Epithelial cell of esophagus (primary cell): Measurements from ENCODE around the gene MAN2B1.
"Not testable (repeated sequence)": the region's sequence is repeated elsewhere in the genome, so short reads cannot be mapped to it uniquely, and the experiment has no call there.

Experiments
- DNase-seq: peaks from one replicate; pipeline ENCODE4 v3.0.0; 2010; ENCODE audit warnings: low read depth
- H3K4me3 ChIP-seq: 2 replicates; pipeline ENCODE4 v1.5.1; 2011; ENCODE audit warnings: mild to moderate bottlenecking, low read length, control low read depth
- CTCF ChIP-seq: IDR thresholded peaks from 2 replicates; pipeline ENCODE4 v1.5.1; 2011; ENCODE audit warnings: low read depth, mild to moderate bottlenecking, low read length, control low read depth, inconsistent platforms; ENCODE audit not compliant: insufficient read depth; ENCODE audit errors: missing control alignments

Gene MAN2B1

GRCh38 chr19:12687496-12688196, 21.1 kb upstream of the MAN2B1 start, which contains the start of gene GNG14:
TSS of gene GNG14 (plus strand) at chr19:12687998. CDS start at chr19:12688049, 51 bp downstream.
- H3K4me3 ChIP-seq = no peak within 1 kb of the TSS
- no peak for TF ChIP-seq CTCF
- no peak for DNase-seq

- H3K4me3 ChIP-seq = no peak overlapping the region
- no peak for DNase-seq
- no peak for TF ChIP-seq CTCF
Observed at GRCh38 chr19:12685831-12686230, 19.3 kb upstream of the MAN2B1 start.

GRCh38 chr19:12681074-12681987, 14.8 kb upstream of the MAN2B1 start, which contains the start of gene DHPS:
TSS of gene DHPS (minus strand) at chr19:12681880. CDS start at chr19:12681766, 114 bp downstream.
- DNase-seq = peak; percentile 98
- no peak for TF ChIP-seq CTCF
- peak within 1 kb of the TSS; percentile 97 for H3K4me3 ChIP-seq

- H3K4me3 ChIP-seq = no peak overlapping the region
- no peak for TF ChIP-seq CTCF
- DNase-seq = no peak
Observed at GRCh38 chr19:12680034-12680433, 13.5 kb upstream of the MAN2B1 start.

- H3K4me3 ChIP-seq, DNase-seq: not testable (repeated sequence)
Observed at GRCh38 chr19:12678039-12678438, 11.5 kb upstream of the MAN2B1 start.

GRCh38 chr19:12676928-12677327, 10.4 kb upstream of the MAN2B1 start:
- no peak for TF ChIP-seq CTCF
- H3K4me3 ChIP-seq = no peak overlapping the region
- DNase-seq = no peak

GRCh38 chr19:12676384-12676792, 9.8 kb upstream of the MAN2B1 start:
- H3K4me3 ChIP-seq = no peak overlapping the region
- TF ChIP-seq CTCF = peak; percentile 85
- DNase-seq = peak; percentile 80
